Inflammatory macrophage treated with lipopolysaccharide for 4 hours (primary cell): ENCODE results near the gene GABRR1.
"Not testable (repeated sequence)": the region's sequence is repeated elsewhere in the genome, so short reads cannot be mapped to it uniquely, and the experiment has no call there.

Experiments used
- DNase-seq: peaks from one replicate; pipeline ENCODE4 v3.0.0-alpha.2; 2020

Gene GABRR1

GRCh38 chr6:89217299-89217910 is at the start of gene GABRR1:
GABRR1 (minus strand) TSS chr6:89217358; CDS start chr6:89217322, 36 bp downstream.
- peak; percentile 15 for DNase-seq

- no peak for DNase-seq
Observed at GRCh38 chr6:89264296-89264695, 47.1 kb upstream of the GABRR1 start.

GRCh38 chr6:89260832-89261231 is 43.7 kb upstream of the GABRR1 start:
- DNase-seq: no peak

DNA sequence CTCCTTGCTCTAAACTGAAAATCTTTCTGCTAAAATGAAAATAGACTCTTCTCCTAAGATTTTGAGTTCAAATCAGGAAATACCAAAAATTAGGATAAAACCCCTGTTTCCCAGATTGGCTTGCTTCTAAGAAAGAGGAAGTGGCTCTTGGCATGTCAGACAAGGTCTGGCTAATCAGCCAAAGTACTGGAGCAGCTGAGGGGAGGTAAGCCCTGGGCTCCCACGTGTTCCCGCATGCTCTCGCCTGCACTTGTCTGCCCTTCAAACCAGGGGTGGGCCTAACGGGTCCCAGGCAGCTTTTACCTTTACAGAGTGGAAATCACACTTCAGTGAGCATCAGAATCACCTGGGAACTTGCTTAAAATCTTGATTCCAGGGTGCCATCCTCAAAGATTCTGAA is 43.2 kb upstream of the GABRR1 start:
- peak; percentile 53 for DNase-seq

DNA sequence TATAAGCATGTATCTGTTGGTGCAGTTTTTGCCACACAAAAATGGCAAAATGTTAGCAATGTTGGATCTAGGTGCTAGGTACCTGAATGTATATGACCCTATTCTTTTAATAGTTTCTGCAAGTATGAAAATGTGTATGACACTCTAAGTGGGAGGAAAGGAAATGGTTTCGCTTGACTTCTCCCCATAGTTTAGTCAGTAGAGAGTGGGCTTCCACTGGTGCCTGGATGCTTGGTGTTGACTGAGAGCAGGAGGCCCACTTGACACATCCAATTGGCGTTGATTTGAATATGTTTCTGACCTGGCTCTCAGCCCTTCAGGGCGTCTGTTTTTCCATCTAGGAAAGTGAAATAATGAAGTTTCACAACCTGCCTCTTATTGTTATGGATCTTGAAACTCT is 41.8 kb upstream of the GABRR1 start:
- DNase-seq: no peak

- no peak for DNase-seq
Observed at GRCh38 chr6:89257781-89258180, 40.6 kb upstream of the GABRR1 start.

DNA sequence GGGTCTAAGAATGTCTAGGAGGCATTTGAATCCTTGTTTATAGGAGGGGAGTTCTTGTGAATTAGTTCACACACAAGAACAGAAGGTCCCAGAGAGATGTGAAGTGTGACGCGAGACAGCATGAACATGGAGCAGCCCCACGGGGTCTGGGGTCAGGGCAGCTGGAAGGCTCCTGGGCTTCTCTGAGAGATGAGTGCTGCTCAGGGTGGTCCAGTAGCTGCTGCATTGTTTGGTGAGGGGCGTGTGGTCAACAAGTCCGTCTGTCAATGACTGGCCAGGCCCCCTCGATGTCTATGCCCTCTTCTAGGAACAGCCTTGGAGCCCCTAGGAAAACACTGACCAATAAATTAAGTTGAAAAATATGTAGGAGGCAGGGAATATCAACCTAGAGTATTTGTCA is 40.2 kb upstream of the GABRR1 start:
- no peak for DNase-seq

- no peak for DNase-seq
Observed at GRCh38 chr6:89255417-89255816, 38.3 kb upstream of the GABRR1 start.

DNA sequence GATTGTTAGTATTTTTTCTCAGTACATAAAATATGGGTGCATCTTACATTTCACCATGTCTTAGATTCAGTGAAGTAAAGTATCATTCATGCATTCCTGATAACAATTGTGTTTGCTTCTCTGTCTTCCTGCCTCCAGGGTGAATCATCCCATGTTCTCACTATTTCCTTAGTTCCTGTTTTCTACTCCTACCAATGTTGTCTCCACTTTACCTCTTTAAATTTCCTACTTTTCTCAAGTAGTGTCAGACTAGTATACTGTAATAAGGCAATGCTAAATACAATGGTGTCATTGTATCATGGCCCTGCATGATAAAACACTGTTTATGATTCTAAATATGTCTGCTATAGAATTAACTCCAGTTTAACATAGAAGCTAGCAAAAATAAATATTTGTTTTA is 37.4 kb upstream of the GABRR1 start:
- DNase-seq: peak; percentile 64

DNA sequence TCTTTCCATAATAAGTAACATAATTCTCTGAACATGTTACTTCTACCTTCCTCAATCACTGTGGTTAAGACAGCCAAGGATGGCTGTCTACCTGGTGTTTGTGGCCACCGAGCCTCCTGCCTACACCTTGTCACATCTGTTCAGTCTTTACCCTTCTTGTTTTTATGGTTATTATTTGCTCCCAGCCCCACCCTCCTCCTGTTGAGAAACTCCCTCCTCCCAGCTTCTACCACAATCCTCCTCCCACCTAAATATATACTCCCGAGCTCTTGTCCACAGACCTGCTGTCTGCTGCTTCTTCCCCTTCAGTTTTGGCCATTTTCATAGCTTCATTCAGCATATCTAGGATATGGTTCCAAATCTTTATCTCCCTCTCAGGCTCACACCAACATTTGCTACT is 35.7 kb upstream of the GABRR1 start:
- DNase-seq: peak; percentile 8

DNA sequence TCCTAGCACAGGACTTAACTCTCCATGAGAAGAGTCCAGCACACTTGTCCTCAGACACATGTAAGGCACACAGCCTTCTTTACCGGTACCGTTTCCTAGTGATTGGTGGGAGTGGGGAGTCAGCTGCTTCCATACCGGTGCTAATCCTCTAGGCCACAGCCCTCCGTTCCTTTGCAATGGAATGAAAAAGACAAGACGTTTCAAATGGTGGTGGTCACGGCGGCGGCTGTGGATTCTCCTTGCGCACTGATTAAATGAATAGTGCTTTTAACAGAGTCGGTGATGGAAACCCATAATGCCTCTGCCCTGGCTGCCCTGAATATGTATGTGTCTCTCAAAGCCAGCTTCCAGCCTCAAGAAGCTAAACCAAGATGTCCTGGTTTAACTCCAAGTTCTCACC is 34.8 kb upstream of the GABRR1 start:
- DNase-seq: no peak

- no peak for DNase-seq
Observed at GRCh38 chr6:89251170-89251569, 34.0 kb upstream of the GABRR1 start.

DNA sequence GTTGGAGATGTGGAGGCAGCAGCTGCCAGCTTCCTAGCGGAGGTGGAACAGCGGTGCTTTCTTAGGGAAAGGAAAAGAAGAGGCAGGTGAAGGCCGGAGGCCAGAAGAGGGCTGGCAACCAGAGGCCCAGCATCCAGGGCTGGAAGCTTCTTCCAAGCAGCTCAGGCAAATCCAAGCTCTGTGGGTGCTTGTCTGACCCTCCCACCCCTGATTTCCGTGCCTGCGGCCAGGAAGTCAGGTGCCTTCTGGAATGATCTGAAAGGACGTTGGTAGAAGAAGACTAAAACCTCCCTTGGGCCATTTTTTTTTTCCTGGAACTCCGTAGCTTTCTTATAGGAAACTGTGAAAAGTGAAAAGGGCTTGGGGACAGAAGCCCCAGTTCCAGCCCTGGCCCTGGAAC is 33.1 kb upstream of the GABRR1 start:
- DNase-seq: no peak

- no peak for DNase-seq
Observed at GRCh38 chr6:89244241-89244985, 27.3 kb upstream of the GABRR1 start.

GRCh38 chr6:89243331-89243629 is 26.1 kb upstream of the GABRR1 start:
- DNase-seq: no peak

- peak; percentile 65 for DNase-seq
Observed at GRCh38 chr6:89242574-89243330, 25.6 kb upstream of the GABRR1 start.

DNA sequence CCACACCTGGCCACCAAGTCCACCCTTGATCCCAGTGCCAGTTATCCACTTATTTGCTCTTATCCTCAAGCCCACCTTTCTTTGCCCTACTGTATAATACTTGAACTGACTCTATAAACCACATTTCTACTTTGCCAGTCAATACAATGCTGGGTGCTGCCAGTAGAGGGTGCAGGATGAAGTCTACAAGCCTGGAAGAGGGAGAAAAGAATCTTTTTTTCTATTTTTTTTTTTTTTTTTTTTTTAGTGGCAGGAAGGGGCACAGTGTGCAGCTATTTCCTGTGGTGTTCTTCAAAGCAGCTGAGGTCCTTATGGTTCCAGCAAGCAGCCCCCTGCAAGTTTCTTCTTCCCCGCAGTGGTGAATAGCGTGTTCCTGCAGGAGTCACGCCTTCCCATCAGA is 22.2 kb upstream of the GABRR1 start:
- peak; percentile 32 for DNase-seq

DNA sequence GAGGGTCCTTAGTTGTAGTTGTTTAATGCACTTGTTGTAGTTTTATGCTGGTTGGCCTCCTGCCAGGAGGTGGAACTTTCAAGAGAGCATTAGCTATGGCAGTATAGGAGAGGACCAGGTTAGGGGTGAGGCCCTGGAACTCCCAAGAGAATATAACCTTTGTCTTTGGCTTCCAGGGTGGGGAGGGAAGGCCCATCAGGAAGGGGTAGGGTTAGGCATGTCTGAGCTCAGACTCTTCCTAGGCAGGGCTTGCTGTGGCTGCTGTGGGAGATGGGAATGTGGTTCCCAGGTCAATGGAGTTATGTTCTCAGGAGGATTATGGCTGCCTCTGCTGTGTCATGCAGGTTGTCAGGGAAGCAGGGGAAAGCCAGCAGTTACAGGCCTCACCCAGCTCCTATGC is 20.0 kb upstream of the GABRR1 start:
- DNase-seq: no peak

DNA sequence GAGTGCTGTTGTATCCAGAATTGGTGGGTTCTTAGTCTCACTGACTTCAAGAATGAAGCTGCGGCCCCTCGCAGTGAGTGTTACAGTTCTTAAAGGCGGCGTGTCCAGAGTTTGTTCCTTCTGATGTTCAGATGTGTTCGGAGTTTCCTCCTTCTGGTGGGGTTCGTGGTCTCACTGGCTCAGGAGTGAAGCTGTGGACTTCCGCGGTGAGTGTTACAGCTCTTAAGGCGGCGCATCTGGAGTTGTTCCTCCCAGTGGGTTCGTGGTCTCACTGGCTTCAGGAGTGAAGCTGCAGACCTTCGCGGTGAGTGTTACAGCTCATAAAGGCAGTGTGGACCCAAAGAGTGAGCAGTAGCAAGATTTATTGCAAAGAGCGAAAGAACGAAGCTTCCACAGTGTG is 16.4 kb upstream of the GABRR1 start:
- not testable (repeated sequence) for DNase-seq

GRCh38 chr6:89222712-89223039 is 5.5 kb upstream of the GABRR1 start:
- DNase-seq: no peak

GRCh38 chr6:89221971-89222711 is 5.0 kb upstream of the GABRR1 start:
- no peak for DNase-seq

DNA sequence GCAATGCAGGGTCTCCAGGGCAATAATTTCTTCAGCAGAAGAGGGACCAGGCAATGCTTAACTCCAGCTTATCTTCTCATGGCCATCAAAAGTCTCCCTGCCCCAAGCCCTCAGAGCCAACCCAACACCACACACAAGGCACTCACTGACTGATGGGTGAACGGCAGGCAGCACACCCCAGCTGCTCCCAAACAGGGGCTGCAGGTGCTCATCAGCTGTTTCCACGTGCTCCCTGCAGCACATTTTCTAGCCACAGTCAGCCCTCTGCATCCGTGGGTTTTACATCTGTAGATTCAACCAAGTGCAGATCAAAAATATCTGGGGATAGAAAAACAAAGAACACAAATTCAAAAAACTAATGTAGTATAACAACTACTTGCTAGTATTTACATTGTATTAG is 4.0 kb upstream of the GABRR1 start:
- no peak for DNase-seq

- no peak for DNase-seq
Observed at GRCh38 chr6:89216411-89216810, 747 bp downstream of the GABRR1 start.

- DNase-seq: peak; percentile 20
Observed at GRCh38 chr6:89215391-89215790, 1.8 kb downstream of the GABRR1 start.
